HCT116 (cell line): ENCODE measurements around the gene ZNF143. TPM values are rescaled to one million over a fixed set of nuclear protein-coding genes. Genes with fewer than 3 reads are reported as not detected.

Experiments used
- ATAC-seq: fragments of 200-7000 bp; cut with Tn5 transposase; 2 replicates; pipeline ENCODE4 v1.9.1; 2020; ENCODE audit warnings: mild to moderate bottlenecking, moderate library complexity
- BruUV-seq: library from RNA; stranded (reverse); fragments of 400-500 nt; replicated peaks from 2 replicates; lab custom pipeline; 2021; lab: Mats Ljungman, UMichigan
- CTCF ChIA-PET: fragments of 300-600 bp; sonication (Branson Sonifier 250); formaldehyde crosslinking; loops from one replicate; lab custom pipeline; 2021; ENCODE audit warnings: antibody characterized with exemption; lab: Charles Lee
- POLR2A ChIA-PET: fragments of 300-600, 350-600 bp; sonication (Branson Sonifier 250); formaldehyde crosslinking; loops from one replicate; lab custom pipeline; 2021; ENCODE audit warnings: antibody characterized with exemption; lab: Charles Lee
- RAD21 ChIA-PET, 2 experiments: fragments of 300-600 bp; sonication (Branson Sonifier 250); formaldehyde crosslinking; loops; one replicate each; lab custom pipeline; 2023; ENCODE audit warnings: low total read pairs in 2 of 2; ENCODE audit not compliant: uncharacterized antibody in 2 of 2, unreplicated experiment in 2 of 2, low non-redundant PET in 1 of 2; lab: Charles Lee
- DNase-seq: peaks from one replicate; pipeline ENCODE4 v3.0.0-alpha.2; 2010; ENCODE audit warnings: low read depth, low spot score
- H2AFZ ChIP-seq: fragments of 200-600 bp; shearing (Covaris generic), sonication (generic); 2 replicates; pipeline ENCODE4 v1.6.1; 2017; ENCODE audit warnings: low read depth, mixed run types, mixed read lengths, antibody characterized with exemption, low read length; ENCODE audit not compliant: poor library complexity, severe bottlenecking
- H3K27ac ChIP-seq: 2 replicates; pipeline ENCODE4 v1.5.1; 2012; ENCODE audit warnings: low read depth, low read length
- H3K27me3 ChIP-seq: fragments of 200-600 bp; sonication (generic); 2 replicates; pipeline ENCODE4 v1.6.1; 2016; ENCODE audit warnings: mixed run types, low read length, mixed read lengths; ENCODE audit not compliant: insufficient read depth
- H3K36me3 ChIP-seq, 2 experiments: fragments of 200-500 bp in 1 of 2; fragments of 200-600 bp in 1 of 2; sonication (Bioruptor generic) in 1 of 2; sonication (generic) in 1 of 2; 2 replicates each; pipeline versions ENCODE4 v1.5.1 to v1.6.1; 2014 to 2016; ENCODE audit warnings: low read length in 2 of 2, inconsistent platforms in 1 of 2, mixed read lengths in 1 of 2, mixed run types in 1 of 2; ENCODE audit not compliant: insufficient read depth in 2 of 2, control insufficient read depth in 1 of 2
- H3K4me1 ChIP-seq, 2 experiments: fragments of 200-600 bp in 1 of 2; sonication (generic) in 1 of 2; 2 replicates each; pipeline versions ENCODE4 v1.5.1 to v1.6.1; 2012 to 2017; ENCODE audit warnings: low read length in 2 of 2, inconsistent platforms in 1 of 2, mild to moderate bottlenecking in 1 of 2, mixed read lengths in 1 of 2, mixed run types in 1 of 2, moderate library complexity in 1 of 2; ENCODE audit not compliant: insufficient read depth in 2 of 2, control insufficient read depth in 1 of 2
- H3K4me2 ChIP-seq: fragments of 200-600 bp; sonication (generic); 2 replicates; pipeline ENCODE4 v1.6.1; 2017; ENCODE audit warnings: mixed run types, low read length, mixed read lengths
- H3K4me3 ChIP-seq, 2 experiments: fragments of 200-600 bp in 1 of 2; sonication (generic) in 1 of 2; replicated peaks in 1 of 2; 2 replicates each; pipeline ENCODE4 v1.5.1; 2011 to 2016; ENCODE audit warnings: low read length in 2 of 2, control low read depth in 1 of 2, low read depth in 1 of 2, mild to moderate bottlenecking in 1 of 2, mixed read lengths in 1 of 2, mixed run types in 1 of 2
- H3K79me2 ChIP-seq: fragments of 200-600 bp; sonication (generic); 2 replicates; pipeline ENCODE4 v1.6.1; 2017; ENCODE audit warnings: mild to moderate bottlenecking, mixed run types, low read length, moderate library complexity, mixed read lengths; ENCODE audit not compliant: insufficient read depth
- H3K9ac ChIP-seq: fragments of 200-600 bp; sonication (generic); 2 replicates; pipeline ENCODE4 v1.6.1; 2016; ENCODE audit warnings: low read length, mixed read lengths
- H3K9me2 ChIP-seq: fragments of 200-600 bp; sonication (generic), shearing (Covaris generic); 2 replicates; pipeline ENCODE4 v1.6.1; 2017; ENCODE audit warnings: mixed run types, mild to moderate bottlenecking, moderate library complexity; ENCODE audit not compliant: insufficient read depth
- H3K9me3 ChIP-seq, 2 experiments: fragments of 200-500 bp in 1 of 2; fragments of 200-600 bp in 1 of 2; sonication (Bioruptor generic) in 1 of 2; sonication (generic) in 1 of 2; 2 replicates each; pipeline ENCODE4 v1.6.1; 2014 to 2017; ENCODE audit warnings: low read length in 2 of 2, mixed read lengths in 2 of 2, inconsistent platforms in 1 of 2, low read depth in 1 of 2, mild to moderate bottlenecking in 1 of 2, mixed run types in 1 of 2, moderate library complexity in 1 of 2; ENCODE audit not compliant: control insufficient read depth in 1 of 2, insufficient read depth in 1 of 2
- H4K20me1 ChIP-seq: fragments of 200-600 bp; sonication (generic), shearing (Covaris generic); 2 replicates; pipeline ENCODE4 v1.6.1; 2017; ENCODE audit warnings: mixed run types, mild to moderate bottlenecking, moderate library complexity; ENCODE audit not compliant: insufficient read depth
- CBX3 ChIP-seq: IDR thresholded peaks from 2 replicates; pipeline ENCODE4 v1.6.1; 2012; ENCODE audit warnings: low read depth
- CEBPB ChIP-seq: IDR thresholded peaks from 2 replicates; pipeline ENCODE4 v1.6.1; 2012; ENCODE audit warnings: low read depth
- CTCF ChIP-seq, 3 experiments: fragments of 200-600 bp in 1 of 3; sonication (generic) in 1 of 3; IDR thresholded peaks in 2 of 3; conservative IDR thresholded peaks in 1 of 3; 2 replicates each; pipeline ENCODE4 v1.5.1; 2012 to 2017; ENCODE audit warnings: low read depth in 2 of 3, low read length in 2 of 3, antibody characterized with exemption in 1 of 3, borderline replicate concordance in 1 of 3, control low read depth in 1 of 3, mild to moderate bottlenecking in 1 of 3, mixed read lengths in 1 of 3, mixed run types in 1 of 3, moderate library complexity in 1 of 3; ENCODE audit not compliant: insufficient read depth in 1 of 3
- EGR1 ChIP-seq: IDR thresholded peaks from 2 replicates; pipeline ENCODE4 v1.6.1; 2012; ENCODE audit warnings: low read depth
- EZH2 ChIP-seq: fragments of 200-600 bp; sonication (generic); IDR thresholded peaks from 2 replicates; pipeline ENCODE4 v1.6.1; 2017; ENCODE audit warnings: antibody characterized with exemption, mixed run types
- EZH2phosphoT487 ChIP-seq: fragments of 200-600 bp; IDR thresholded peaks from 2 replicates; pipeline ENCODE4 v1.6.1; 2018; ENCODE audit warnings: antibody characterized with exemption, borderline replicate concordance
- FOSL1 ChIP-seq: IDR thresholded peaks from 2 replicates; pipeline ENCODE4 v1.6.1; 2012; ENCODE audit warnings: low read depth
- POLR2A ChIP-seq: IDR thresholded peaks from 2 replicates; pipeline ENCODE4 v1.7.0; 2011; ENCODE audit warnings: borderline replicate concordance; ENCODE audit not compliant: insufficient read depth, insufficient read length; ENCODE audit errors: extremely low read depth
- REST ChIP-seq: IDR thresholded peaks from 2 replicates; pipeline ENCODE4 v1.6.1; 2012; ENCODE audit warnings: low read depth
- SIN3A ChIP-seq: IDR thresholded peaks from 2 replicates; pipeline ENCODE4 v1.6.1; 2012; ENCODE audit warnings: low read depth
- SP1 ChIP-seq: IDR thresholded peaks from 2 replicates; pipeline ENCODE4 v1.6.1; 2012; ENCODE audit warnings: low read depth
- YY1 ChIP-seq: IDR thresholded peaks from 2 replicates; pipeline ENCODE4 v1.6.1; 2011; ENCODE audit warnings: low read length, low read depth, moderate library complexity, mild to moderate bottlenecking; ENCODE audit not compliant: insufficient replicate concordance; ENCODE audit errors: extremely low read depth
- ZBTB33 ChIP-seq: IDR thresholded peaks from 2 replicates; pipeline ENCODE4 v1.6.1; 2011; ENCODE audit warnings: mild to moderate bottlenecking, low read length, moderate library complexity; ENCODE audit not compliant: insufficient replicate concordance; ENCODE audit errors: extremely low read depth
- ZNF274 ChIP-seq: fragments of 200-500 bp; sonication (Bioruptor generic); IDR thresholded peaks from 2 replicates; pipeline ENCODE4 v1.6.1; 2014; ENCODE audit warnings: mild to moderate bottlenecking, low read depth, low read length, inconsistent platforms
- intact Hi-C: fragments of 100-400 bp; cut with micrococcal nuclease; formaldehyde crosslinking; loops from 2 replicates; pipeline ENCODE4 v1.10.0; 2022
- total RNA-seq: library from RNA; stranded (reverse); gene quantifications from one replicate; pipeline ENCODE4 v1.2.1, GENCODE V29; 2021; ENCODE audit not compliant: unreplicated experiment

The ZNF143 gene
- total RNA-seq, 1 experiment from 2014 or later: 27.5 TPM

- BruUV-seq: no TSS peak
- no peaks in the 10 kb centered on the region for H4K20me1 ChIP-seq
- intact Hi-C loops: no loop called here
- H3K9ac ChIP-seq: no peak overlapping the region
- ATAC-seq: no peak
- H2AFZ ChIP-seq: no peak overlapping the region
- H3K4me2 ChIP-seq: no peak overlapping the region; the same call in 1 of the 2 replicates
- no peak for DNase-seq
- no peak overlapping the region for H3K4me3 ChIP-seq
- H3K36me3 ChIP-seq: no peaks in the 10 kb centered on the region
- peaks cover 23 to 47% of the 10 kb centered on the region in 2 experiments for H3K4me1 ChIP-seq
- CTCF ChIA-PET: no interaction called here
- POLR2A ChIA-PET: interaction anchor here (1.4 kb wide), 1 partner anchor 10 kb away, joined by 4 read pairs; the partner anchor contains the start of gene WEE1
- RAD21 ChIA-PET: no interaction called here
- peaks cover 0 to 2% of the 10 kb centered on the region in 2 experiments; a peak in 1 of 4 replicates for H3K9me3 ChIP-seq
- no peaks in the 10 kb centered on the region for H3K27me3 ChIP-seq
- no peak overlapping the region for H3K27ac ChIP-seq
- no peaks in the 10 kb centered on the region for H3K9me2 ChIP-seq
- TF ChIP-seq CTCF (IDR thresholded peaks at IDR 0.05 in 2 of 3, conservative IDR thresholded peaks at IDR 0.05 in 1 of 3; ENCODE audit: borderline replicate concordance in 1 of 3, insufficient read depth in 1 of 3, low read depth in 2 of 3, low read length in 2 of 3): no peak
- no peak for TF ChIP-seq SP1
- no peak for TF ChIP-seq EGR1
- no peak for TF ChIP-seq EZH2
- TF ChIP-seq YY1: no peak
- TF ChIP-seq CBX3: no peak
- no peak for TF ChIP-seq ZNF274
- no peak for TF ChIP-seq ZBTB33
- no peak for TF ChIP-seq FOSL1
- TF ChIP-seq REST: no peak
- no peak for TF ChIP-seq CEBPB
- no peak for TF ChIP-seq POLR2A
- no peak for TF ChIP-seq SIN3A
- no peak for TF ChIP-seq EZH2phosphoT487
- no peaks in the 10 kb centered on the region for H3K79me2 ChIP-seq
These were observed 102.5 kb downstream of the ZNF143 start for GRCh38 chr11:9563196-9563730.
